GM18951 (cell line): ENCODE data around the gene ITSN1.
"Not testable (repeated sequence)": the region's sequence is repeated elsewhere in the genome, so short reads cannot be mapped to it uniquely, and the experiment has no call there.

ENCODE experiments used
- POLR2A ChIP-seq: IDR thresholded peaks from 4 replicates; pipeline ENCODE4 v1.6.1; 2011; ENCODE audit warnings: mild to moderate bottlenecking; ENCODE audit not compliant: insufficient read length, insufficient read depth; ENCODE audit errors: extremely low read depth
- in situ Hi-C: fragments of 300-500 bp; cut with MboI; formaldehyde crosslinking; loops from one replicate; pipeline ENCODE4 v1.12.0; 2022; ENCODE audit warnings: low sequenced_read_pairs, mixed read lengths, inconsistent platforms; ENCODE audit not compliant: unreplicated experiment

The ITSN1 gene

DNA sequence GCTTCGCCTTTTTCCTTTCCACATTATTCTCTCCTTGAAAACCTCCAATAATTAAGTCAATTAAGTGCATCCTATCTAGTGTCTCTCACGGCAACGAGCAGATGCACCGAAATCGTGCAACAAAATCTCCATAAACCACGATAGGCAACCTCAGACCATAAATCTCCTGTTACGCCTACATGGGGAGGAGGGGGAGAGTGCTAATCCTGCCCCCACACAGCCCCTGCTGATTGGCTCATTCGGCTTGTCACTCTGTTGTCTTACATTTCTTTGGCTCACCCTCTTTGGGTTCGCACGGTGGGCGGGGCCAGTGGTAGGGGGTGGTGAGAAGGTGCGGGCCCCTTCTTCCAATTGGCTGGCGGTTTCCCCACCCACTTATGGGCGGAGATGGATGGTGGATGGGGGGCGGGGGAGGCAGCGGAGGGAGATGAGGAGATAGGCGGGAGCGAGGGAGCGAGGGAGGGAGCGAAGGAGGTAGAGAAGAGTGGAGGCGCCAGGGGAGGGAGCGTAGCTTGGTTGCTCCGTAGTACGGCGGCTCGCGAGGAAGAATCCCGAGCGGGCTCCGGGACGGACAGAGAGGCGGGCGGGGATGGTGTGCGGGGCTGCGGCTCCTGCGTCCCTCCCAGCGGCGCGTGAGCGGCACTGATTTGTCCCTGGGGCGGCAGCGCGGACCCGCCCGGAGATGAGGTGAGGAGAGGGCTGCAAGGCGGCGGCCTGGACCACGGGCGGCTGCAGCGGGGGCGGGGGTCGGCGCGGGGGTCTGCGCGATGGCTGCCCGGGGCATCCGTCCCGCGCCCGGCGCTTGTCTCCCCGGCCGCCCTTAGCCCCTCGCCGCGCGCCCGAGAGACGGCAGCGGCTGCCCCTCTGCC, at the start of gene ITSN1:
ITSN1 (plus strand) TSS at position 475 of the 869 bp plus-strand sequence. CDS start 76,328 bp downstream, outside the sequence.
- no peak for TF ChIP-seq POLR2A
- in situ Hi-C loops, result no loop called here

DNA sequence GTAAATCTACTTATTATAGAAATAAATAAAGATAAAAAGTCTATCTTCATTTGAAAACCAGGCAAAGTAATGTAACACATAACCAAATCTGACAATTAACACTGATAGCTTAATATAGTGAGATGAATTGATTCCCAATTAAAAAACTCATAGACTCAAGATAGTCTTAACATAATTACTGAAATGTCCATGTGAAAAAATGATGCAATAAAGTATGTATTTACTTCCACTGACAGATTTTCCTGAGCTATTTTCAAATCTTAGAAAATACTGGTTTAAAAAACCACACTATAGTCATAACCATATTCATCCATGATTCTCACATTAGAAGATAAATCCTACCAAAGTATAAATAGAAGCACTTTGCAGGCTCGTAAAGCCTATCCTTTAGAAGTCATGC, 44.2 kb upstream of the ITSN1 start:
- in situ Hi-C loops, result no loop called here
- no peak for TF ChIP-seq POLR2A

DNA sequence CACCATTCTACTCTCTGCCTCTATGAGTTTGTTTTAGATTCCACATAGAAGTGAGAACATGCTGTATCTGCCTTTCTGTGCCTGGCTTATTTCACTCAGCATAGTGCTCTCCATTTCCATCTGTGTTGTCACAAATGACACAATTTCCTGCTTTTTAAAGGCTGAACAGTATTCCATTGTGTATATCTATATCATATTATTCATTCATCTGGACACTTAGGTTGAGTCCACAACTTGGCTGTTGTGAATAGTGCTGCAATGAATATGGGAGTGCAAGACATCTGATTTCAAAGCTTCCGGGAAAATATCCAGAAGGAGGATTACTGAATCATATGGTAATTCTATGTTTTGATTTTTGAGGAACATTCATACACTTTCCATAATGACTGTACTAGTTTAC, 33.7 kb upstream of the ITSN1 start:
- TF ChIP-seq POLR2A, result no peak
- in situ Hi-C loops, result no loop called here

DNA sequence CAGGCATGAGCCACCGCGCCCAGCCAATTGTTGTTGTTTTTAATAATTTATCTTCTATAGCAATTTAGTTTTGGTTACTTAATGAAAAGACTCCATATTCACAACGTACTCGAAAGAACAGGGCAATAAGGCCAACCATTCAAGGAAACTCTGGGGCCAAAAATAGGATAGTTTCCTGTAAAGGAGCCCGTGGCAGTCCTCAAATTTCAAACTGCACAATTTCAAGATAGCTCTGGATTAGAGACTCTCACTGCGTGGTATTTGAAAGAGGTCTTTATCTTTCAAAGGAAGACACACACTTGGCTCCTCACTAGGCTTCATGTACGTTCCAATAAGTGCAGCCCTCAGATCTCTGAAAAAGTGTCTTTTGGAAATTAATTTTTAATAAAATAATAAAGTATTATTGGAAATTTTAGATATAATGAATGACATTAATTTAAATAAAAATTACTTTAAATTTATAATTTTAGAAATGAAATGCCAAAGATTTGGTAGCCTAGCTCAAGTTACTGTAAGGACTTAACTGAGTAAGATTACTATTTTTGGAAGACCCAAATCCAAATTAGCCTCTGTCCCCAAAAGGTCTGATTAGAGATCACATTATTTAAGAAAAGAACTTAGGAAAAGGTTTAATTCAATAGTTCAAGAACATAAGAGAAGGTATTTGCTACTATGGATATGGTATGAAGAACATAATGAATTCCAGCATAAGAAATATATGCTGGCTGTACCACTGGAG, 31.1 kb upstream of the ITSN1 start:
- TF ChIP-seq POLR2A, result no peak
- in situ Hi-C loops, result no loop called here

DNA sequence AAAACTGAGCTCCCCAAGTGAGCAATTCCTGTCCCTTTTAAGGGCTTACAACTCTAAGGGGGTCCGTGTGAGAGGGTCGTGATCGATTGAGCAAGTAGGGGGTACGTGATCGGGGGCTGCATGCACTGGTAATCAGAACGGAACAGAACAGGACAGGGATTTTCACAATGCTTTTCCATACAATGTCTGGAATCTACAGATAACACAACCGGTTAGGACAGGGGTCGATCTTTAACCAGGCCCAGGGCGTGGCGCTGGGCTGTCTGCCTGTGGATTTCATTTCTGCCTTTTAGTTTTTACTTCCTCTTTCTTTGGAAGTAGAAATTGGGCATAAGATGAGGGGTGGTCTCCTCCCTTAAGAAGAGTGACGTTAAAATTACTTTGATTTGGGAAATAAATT, 24.7 kb upstream of the ITSN1 start:
- in situ Hi-C loops, result not testable (repeated sequence)

DNA sequence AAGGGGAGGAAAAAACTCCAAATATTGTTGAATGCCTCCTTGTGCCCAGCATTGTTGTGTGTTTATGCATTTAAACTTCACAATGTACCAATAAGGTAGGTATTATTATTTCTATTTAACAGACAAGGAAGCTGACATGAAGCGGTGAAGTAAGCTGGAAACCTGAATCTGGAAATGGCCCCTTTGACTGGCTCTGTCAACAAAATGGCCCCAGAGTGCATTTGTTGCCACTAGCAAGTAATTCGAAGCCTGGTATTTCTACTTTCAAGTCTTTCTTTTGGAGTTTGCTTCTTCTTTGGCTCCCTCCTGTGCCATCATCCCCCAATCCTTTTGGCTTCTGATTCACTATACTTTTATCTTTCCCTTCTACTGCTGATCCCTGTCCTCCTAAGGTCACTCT, 23.9 kb upstream of the ITSN1 start:
- TF ChIP-seq POLR2A, result no peak
- in situ Hi-C loops, result no loop called here

DNA sequence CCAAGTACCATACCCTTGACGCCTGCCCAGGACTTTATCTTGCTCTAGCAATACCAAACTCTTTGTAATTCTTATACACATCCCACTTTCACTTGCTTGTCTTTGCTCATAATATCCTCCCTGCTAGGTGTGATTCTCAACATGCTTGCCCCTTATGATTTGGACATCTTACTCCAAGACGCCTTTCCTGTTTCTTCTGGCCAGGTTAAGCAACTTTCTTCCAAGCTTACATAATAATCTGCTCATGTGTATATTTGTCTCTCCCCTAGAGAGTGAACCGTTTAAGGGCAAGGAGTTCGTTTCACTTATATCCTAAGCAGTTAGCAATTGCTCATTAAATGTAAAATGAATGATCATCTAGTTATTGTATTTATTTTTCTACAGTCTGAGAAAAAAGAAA, 22.6 kb upstream of the ITSN1 start:
- TF ChIP-seq POLR2A, result no peak

DNA sequence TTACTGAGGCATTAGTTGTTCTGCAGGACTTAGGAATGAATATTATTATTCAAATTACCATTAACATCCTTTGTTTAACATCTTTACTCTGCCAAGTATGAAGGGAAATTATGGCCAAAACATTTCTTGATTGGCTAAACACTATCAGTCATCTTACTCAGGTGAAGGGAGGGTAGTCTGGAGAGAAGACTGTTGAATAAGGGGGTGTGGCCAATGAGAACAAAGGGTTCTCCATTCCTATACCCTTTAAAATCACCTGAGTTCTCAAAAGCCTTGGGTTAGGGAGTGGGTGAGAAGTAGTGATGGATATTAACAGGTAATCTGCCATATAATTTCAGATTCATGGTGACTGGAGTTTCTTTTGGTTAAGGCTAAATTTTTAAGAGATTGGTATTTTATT, 20.0 kb upstream of the ITSN1 start:
- in situ Hi-C loops, result no loop called here
- TF ChIP-seq POLR2A, result no peak

More for the DNA sequence above, 22.6 kb upstream of the ITSN1 start:
- in situ Hi-C loops, result no loop called here

DNA sequence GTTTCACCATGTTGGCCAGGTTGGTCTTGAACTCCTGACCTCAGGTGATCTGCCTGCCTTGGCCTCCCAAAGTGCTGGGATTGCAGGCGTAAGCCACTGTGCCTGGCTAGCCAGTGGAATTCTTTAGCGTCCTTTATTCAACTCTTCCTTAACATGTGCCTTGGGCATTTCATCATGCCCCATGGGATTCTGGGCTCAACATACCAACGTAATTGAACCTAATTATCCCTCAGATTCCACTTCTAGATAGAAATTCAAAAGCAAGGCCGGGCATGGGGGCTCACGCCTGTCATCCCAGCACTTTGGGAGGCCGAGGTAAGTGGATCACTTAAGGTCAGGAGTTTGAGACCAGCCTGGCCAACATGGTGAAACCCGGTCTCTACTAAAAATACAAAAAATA, 16.1 kb upstream of the ITSN1 start:
- in situ Hi-C loops, result not testable (repeated sequence)

DNA sequence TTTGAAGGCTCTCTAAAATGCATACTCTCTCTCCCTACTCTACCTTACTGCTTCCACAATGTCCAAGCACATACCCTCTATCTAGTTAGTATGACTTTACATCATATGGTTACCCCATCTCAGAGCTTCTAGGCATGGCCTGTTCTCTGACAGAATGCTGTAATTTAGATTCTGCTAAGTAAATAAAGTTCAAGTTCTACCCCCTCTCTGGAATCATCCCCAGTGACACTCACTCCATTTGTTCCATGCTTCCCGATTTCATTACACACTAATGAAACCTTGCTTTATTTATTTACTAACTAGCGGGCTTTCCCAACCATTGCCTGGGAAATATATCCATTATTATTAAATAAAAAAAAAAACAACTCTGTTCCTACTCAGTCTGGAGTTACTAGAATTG, 8.0 kb upstream of the ITSN1 start:
- in situ Hi-C loops, result no loop called here
- TF ChIP-seq POLR2A, result no peak

DNA sequence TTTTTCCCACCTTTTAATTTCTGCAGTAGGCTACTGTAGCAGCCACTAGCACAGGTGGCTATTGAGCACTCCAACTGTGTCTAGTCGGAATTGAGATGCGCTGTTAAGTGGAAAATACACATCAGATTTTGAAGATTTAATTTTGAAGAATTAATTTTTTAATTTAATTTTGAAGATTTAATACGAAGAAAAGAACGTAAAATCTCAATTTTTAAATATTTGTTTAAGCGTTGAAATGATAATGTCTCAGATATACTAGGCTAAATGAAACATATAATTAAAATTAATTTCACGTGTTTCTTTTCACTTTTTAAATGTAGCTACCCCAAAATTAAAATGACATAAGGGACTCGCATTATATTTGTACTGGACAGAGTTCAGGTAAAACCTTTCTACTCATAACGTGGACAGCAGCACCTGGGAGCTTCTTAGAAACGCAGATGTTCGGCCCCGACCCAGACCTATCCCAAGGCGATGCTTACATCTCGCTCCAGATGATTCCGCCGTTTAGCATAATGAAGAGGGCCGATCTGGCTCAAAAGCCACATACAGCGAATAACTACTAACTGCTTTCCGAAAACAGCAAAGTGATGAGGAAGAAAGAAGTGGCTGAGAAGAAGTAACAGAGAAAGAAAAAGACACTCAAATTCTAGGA, 1.5 kb upstream of the ITSN1 start:
- no peak for TF ChIP-seq POLR2A
- in situ Hi-C loops, result no loop called here

DNA sequence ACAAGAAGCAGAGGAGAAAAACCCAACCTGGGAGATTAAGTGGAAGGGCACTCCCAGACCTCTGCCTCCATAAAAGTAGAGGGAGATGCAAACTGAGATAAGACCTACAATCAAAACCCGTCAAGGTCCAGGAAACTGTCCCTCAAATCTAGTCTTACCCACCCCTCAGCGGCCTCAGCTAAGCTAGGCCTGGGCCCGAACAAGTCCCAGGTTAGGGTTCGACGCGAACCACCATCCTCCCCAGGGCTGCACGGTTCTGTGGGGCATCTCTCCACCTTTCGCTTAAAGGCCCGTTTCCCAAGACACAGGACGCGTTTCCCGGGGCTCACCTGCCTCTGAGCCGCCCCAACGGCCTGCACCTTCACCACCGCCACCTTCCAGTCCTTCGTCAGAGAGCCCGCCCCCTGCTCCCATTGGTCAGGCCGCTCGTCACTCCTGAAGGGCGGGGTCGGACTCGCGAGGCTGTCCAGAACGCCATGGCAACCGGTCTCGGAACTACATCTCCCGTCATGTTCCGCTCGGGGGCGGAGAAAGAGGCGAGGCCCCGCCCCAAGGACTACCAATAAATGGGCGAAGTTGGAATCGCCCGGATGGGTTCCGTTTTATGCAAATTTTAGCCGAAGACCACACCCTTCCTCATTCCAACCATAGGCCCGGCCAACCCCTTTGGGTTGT, 812 bp upstream of the ITSN1 start, which contains the start of gene CRYZL1:
CRYZL1 (minus strand) TSS at position 390 of the 675 bp plus-strand sequence. CDS start 10,190 bp downstream, outside the sequence.
- in situ Hi-C loops, result no loop called here
- peak; percentile 73 for TF ChIP-seq POLR2A
